HG03342 (cell line): ENCODE data around the gene IL36G.

Source experiments
- ATAC-seq: cut with Tn5 transposase; IDR thresholded peaks from one replicate; pipeline ENCODE4 v1.9.1; 2021; ENCODE audit warnings: mild to moderate bottlenecking, moderate library complexity; ENCODE audit not compliant: unreplicated experiment

The IL36G gene

DNA sequence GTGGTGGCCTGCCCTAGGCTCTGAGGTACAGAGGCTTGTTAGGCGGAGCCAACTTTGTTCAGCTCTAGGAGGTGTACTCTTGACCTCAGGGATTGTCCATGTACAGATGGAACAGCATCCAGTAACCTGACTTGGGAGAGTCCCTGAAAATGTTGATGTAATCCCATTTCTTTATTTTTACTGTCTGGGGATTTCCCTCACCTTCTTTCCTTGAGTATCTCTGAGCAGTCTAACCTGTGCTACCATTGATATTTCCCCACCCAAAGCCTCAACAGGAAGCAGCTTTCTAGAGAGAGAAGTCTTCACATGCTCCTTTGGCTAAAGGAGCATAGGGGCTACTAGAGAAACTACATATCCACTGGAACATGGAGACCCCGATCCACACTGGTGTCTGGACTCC, 37.8 kb downstream of the IL36G start:
- ATAC-seq, result no peak

DNA sequence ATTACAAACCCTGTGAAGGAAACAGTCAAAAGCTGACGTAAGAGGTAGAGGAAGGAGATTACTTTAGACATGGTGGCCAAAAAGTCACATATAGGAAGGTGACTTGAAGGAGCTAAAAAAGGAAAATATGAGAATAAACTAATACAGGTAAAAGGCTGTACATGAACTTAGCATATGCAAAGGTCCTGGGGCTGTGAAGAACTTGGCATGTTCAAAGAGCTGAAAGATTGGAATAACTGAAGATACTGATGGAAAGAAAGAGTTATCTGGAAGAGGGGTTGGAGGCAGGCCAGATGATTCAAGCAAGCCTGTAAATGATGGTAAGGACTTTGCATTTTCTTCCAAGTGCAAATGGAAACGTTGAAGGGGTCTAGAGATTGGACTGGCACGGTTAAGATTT, 40.7 kb downstream of the IL36G start:
- no peak for ATAC-seq

GRCh38 chr2:113021312-113021711, 43.5 kb downstream of the IL36G start:
- ATAC-seq, result no peak

GRCh38 chr2:113024764-113025163, 47.0 kb downstream of the IL36G start:
- no peak for ATAC-seq

GRCh38 chr2:113025737-113026136, 47.9 kb downstream of the IL36G start:
- no peak for ATAC-seq

GRCh38 chr2:113027691-113028090, 49.9 kb downstream of the IL36G start:
- no peak for ATAC-seq

GRCh38 chr2:113028112-113028511, 50.3 kb downstream of the IL36G start:
- ATAC-seq, result no peak

DNA sequence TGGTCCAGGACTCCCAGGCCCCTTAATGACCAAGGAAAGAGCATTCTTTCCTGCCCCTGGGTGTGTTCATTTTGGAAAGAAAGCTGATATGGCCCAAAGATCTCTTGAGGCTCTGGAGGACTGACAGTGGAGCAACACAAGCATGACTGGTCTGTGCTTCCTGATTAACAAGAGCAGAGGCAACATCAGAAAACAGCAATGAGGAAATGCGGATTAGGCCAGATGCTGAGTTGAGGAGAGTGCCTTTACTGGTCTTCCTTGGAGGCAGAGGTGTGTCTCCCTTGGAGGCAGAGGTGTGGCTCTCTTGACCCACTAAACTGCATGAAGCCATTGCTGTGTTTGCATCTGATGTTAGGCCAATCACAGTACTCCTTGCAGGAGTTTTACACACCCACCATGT, 54.9 kb downstream of the IL36G start:
- ATAC-seq, result no peak

DNA sequence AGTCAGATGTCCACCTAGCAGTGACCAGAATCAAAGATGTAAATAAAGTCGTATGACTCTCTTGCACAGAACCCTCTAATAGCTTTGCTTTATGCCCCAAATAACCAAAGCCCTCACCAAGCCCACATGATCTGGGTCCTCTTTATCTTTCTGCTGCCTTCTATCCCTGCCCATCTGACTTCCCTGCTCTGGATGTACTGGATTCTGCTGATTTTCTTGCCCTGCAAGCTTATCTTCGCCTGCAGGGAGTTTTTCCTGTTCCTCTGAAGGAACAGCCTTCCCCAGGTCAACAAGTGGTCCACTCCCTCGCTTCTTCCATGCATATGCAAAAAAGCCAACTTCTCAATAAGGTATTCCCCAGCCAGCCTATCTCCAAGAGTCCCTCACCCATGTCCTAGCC, 56.2 kb downstream of the IL36G start:
- ATAC-seq, result no peak
